ENCODE data around the gene CD209. TPM values are rescaled to one million over a fixed set of nuclear protein-coding genes. Genes with fewer than 3 reads are reported as not detected.
"Not testable (repeated sequence)": the region's sequence is repeated elsewhere in the genome, so short reads cannot be mapped to it uniquely, and the experiment has no call there.

Gene CD209
- total and polyA plus RNA-seq, 2 donors (not counting 1 experiment from before 2014, with no cell fraction given): not detected

DNA sequence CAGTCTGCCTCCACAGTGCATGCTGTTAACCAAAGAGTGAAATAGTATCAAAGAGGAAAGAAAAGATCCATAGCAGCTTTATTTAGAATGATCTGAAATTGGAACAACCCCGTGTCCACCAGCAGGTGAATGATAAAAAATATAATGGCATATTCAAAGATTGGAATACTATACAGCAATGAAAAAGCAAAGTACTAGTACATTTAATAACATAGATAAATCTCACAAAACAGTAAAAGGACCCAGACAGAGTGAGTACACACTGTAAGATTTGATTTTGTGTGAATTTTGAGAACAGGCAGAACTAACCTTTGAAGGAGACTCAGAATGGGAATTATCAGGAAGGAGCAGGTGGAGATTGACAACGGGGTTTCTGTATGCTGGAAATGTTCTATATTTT lies 837 bp upstream of the CD209 start:
- Histone ChIP-seq H3K4me3 (replicated peaks in 1 of 4; ENCODE audit: control extremely low read depth in 1 of 4, insufficient read depth in 1 of 4, low read depth in 3 of 4, low read length in 4 of 4) (no peak overlapping the region), H3K4me2 (ENCODE audit: extremely low read depth, insufficient read depth, low read length) (no peak overlapping the region), H4K20me1 (ENCODE audit: control insufficient read depth, extremely low read depth, insufficient read depth, low read length) (no peaks in the 10 kb centered on the region), H3K36me3 (ENCODE audit: control insufficient read depth, insufficient read depth, low read length) (no peaks in the 10 kb centered on the region), H3K9ac (ENCODE audit: insufficient read depth, low read length) (no peak overlapping the region), H3K27ac (ENCODE audit: insufficient read depth, low read length) (no peak overlapping the region), H3K79me2 (ENCODE audit: control insufficient read depth, insufficient read depth, low read length) (no peaks in the 10 kb centered on the region), H3K9me3 (ENCODE audit: control insufficient read depth, insufficient read depth, low read depth, low read length) (no peaks in the 10 kb centered on the region), H3K27me3 (ENCODE audit: control insufficient read depth, insufficient read depth, low read length) (no peaks in the 10 kb centered on the region), H2AFZ (ENCODE audit: low read length) (no peak overlapping the region), H3K4me1 (ENCODE audit: control insufficient read depth, extremely low read depth, insufficient read depth, low read length) (no peaks in the 10 kb centered on the region)
- TF ChIP-seq, protein P1, sequence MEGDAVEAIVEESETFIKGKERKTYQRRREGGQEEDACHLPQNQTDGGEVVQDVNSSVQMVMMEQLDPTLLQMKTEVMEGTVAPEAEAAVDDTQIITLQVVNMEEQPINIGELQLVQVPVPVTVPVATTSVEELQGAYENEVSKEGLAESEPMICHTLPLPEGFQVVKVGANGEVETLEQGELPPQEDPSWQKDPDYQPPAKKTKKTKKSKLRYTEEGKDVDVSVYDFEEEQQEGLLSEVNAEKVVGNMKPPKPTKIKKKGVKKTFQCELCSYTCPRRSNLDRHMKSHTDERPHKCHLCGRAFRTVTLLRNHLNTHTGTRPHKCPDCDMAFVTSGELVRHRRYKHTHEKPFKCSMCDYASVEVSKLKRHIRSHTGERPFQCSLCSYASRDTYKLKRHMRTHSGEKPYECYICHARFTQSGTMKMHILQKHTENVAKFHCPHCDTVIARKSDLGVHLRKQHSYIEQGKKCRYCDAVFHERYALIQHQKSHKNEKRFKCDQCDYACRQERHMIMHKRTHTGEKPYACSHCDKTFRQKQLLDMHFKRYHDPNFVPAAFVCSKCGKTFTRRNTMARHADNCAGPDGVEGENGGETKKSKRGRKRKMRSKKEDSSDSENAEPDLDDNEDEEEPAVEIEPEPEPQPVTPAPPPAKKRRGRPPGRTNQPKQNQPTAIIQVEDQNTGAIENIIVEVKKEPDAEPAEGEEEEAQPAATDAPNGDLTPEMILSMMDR (conservative IDR thresholded peaks at IDR 0.05 in 1 of 2, IDR thresholded peaks at IDR 0.05 in 1 of 2; ENCODE audit: low read depth in 1 of 2, low read length in 2 of 2): no peak
- TF ChIP-seq EZH2 (IDR thresholded peaks at IDR 0.05; ENCODE audit: low read length, missing control alignments): no peak
- DNase-seq (ENCODE audit: low read depth in 2 of 2): no peak

DNA sequence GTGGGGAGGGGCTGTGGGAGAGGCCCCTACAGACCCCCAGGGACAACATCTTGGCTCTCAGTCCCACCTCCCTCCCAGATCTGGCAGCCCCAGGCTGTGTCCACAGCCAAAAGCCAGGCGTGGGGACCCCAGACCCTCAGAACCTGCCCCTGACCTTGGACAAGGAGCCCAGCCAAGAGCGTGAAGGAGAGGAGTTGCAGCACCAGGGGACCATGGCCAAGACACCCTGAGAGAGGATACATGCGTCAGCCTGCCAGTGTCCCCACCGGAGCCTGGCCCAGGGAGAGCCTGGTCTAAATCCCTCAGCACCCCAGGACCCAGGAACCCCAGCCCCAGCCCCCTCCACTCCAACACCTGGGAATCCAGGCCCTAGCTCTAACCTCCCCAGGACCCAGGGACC lies 1.0 kb downstream of the CD209 start:
- not testable (repeated sequence) for H3K79me2 ChIP-seq (ENCODE audit: control insufficient read depth, insufficient read depth, low read length); H4K20me1 ChIP-seq (ENCODE audit: control insufficient read depth, extremely low read depth, insufficient read depth, low read length); H2AFZ ChIP-seq (ENCODE audit: low read length); H3K27me3 ChIP-seq (ENCODE audit: control insufficient read depth, insufficient read depth, low read length); H3K4me2 ChIP-seq (ENCODE audit: extremely low read depth, insufficient read depth, low read length); H3K9ac ChIP-seq (ENCODE audit: insufficient read depth, low read length); H3K4me1 ChIP-seq (ENCODE audit: control insufficient read depth, extremely low read depth, insufficient read depth, low read length); H3K9me3 ChIP-seq (ENCODE audit: control insufficient read depth, insufficient read depth, low read depth, low read length); H3K36me3 ChIP-seq (ENCODE audit: control insufficient read depth, insufficient read depth, low read length); H3K27ac ChIP-seq (ENCODE audit: insufficient read depth, low read length); DNase-seq (ENCODE audit: low read depth in 2 of 2); H3K4me3 ChIP-seq (replicated peaks in 1 of 4; ENCODE audit: control extremely low read depth in 1 of 4, insufficient read depth in 1 of 4, low read depth in 3 of 4, low read length in 4 of 4)

DNA sequence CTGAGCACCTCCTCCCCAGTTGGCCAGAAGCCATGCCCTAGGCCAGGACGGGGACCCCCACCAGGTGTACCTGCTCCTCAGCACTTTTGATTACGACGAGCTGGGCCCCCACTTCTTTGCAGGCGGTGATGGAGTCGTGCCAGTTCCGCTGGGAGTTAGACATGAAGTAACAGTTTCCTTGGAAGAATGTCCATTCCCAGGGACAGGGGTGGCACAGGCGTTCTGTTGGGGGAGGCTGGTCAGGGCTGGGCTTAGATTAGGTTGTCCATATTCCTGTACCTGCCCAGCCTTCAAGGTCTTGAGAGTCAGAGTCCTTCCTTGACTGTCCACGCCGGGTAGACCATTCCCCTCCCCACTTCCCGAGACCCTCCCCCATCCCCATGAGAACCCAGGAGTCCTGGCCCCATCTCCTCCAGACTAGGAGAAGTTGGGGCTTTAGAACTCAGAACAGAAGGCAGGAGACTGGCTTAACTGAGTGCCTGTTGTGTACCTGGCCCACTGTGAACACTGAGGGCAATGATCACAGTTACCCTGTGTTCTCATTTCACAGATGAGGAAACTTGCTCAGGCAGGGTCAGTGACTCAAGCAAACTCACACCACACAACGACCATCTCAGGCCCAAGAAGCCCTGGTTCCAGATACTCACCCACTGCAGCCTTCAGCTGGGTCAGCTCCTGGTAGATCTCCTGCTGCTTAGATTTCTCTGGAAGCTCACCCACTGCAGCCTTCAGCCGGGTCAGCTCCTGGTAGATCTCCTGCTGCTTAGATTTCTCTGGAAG lies 2.3 kb downstream of the CD209 start:
- H4K20me1 ChIP-seq (ENCODE audit: control insufficient read depth, extremely low read depth, insufficient read depth, low read length): no peaks in the 10 kb centered on the region
- H3K9ac ChIP-seq (ENCODE audit: insufficient read depth, low read length): no peak overlapping the region
- no peaks in the 10 kb centered on the region for H3K4me1 ChIP-seq (ENCODE audit: control insufficient read depth, extremely low read depth, insufficient read depth, low read length)
- H3K79me2 ChIP-seq (ENCODE audit: control insufficient read depth, insufficient read depth, low read length): no peaks in the 10 kb centered on the region
- no peaks in the 10 kb centered on the region for H3K27me3 ChIP-seq (ENCODE audit: control insufficient read depth, insufficient read depth, low read length)
- no peak overlapping the region for H3K4me3 ChIP-seq (replicated peaks in 1 of 4; ENCODE audit: control extremely low read depth in 1 of 4, insufficient read depth in 1 of 4, low read depth in 3 of 4, low read length in 4 of 4)
- no peak overlapping the region for H3K27ac ChIP-seq (ENCODE audit: insufficient read depth, low read length)
- no peak overlapping the region for H3K4me2 ChIP-seq (ENCODE audit: extremely low read depth, insufficient read depth, low read length)
- H3K36me3 ChIP-seq (ENCODE audit: control insufficient read depth, insufficient read depth, low read length): no peaks in the 10 kb centered on the region
- DNase-seq (ENCODE audit: low read depth in 2 of 2): no peak
- H2AFZ ChIP-seq (ENCODE audit: low read length): no peak overlapping the region
- H3K9me3 ChIP-seq (ENCODE audit: control insufficient read depth, insufficient read depth, low read depth, low read length): no peaks in the 10 kb centered on the region
- no peak for TF ChIP-seq EZH2 (IDR thresholded peaks at IDR 0.05; ENCODE audit: low read length, missing control alignments)
- TF ChIP-seq, protein P1 (conservative IDR thresholded peaks at IDR 0.05 in 1 of 2, IDR thresholded peaks at IDR 0.05 in 1 of 2; ENCODE audit: low read depth in 1 of 2, low read length in 2 of 2): no peak

All from fibroblast of lung (primary cell).